ENCODE data around the gene SRSF4. TPM values are rescaled to one million over a fixed set of nuclear protein-coding genes. Genes with fewer than 3 reads are reported as not detected.

SRSF4 gene
- total and polyA plus RNA-seq, 4 experiments from 2014 or later, result 60.2 to 104 (median 85.1) TPM

DNA sequence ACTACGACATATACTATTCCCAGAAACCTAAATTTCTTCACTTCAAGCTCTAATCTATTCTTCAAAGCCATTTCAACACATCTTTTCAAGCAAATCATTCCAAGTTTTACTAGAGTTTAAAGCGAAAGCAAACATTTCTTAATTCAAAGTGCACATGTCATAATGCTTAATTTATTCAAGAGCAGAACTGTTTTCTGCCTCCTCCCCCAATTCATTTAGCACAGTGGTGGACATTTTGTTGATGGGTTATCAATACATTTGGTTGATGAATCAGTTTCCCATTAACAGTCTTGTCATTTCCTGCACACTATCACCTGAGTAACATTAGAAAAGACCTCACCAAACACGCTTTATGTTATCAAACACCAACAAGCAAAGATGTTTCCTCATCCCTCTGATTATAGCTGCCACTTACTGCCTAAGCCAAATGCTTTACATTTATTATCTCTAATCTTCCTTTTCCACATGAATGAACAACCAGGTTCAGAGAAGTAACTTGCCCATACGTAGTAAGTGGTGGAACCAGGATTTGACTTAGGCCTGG, 2.0 kb downstream of the SRSF4 start:
- Mint-ChIP-seq H3K36me3 (peaks cover 17 to 42% of the 10 kb centered on the region in 2 donors), H3K9me3 (no peaks in the 10 kb centered on the region), H3K4me3 (peak overlapping the region; percentile 93 to 97 (median 95)), H3K27me3 (no peaks in the 10 kb centered on the region), H3K27ac (peak overlapping the region; percentile 86 to 97 (median 93)), H3K4me1 (peaks cover 33 to 74% (median 53%) of the 10 kb centered on the region in 4 donors)
- ChIA-PET POLR2A (ENCODE audit: partially characterized antibody) (interaction anchor here (0.9 to 4.1 kb wide), 4 partner anchors 12 to 599 kb away, joined by 3 to 33 read pairs (median 12); partner anchors contain the start of genes TAF12 and YTHDF2), CTCF (ENCODE audit: partially characterized antibody) (interaction anchor here (0.6 to 4.2 kb wide), 7 partner anchors 9 to 531 kb away, joined by 3 to 45 read pairs (median 4); partner anchors contain the start of gene RNU11)
- H3K4me1 ChIP-seq (ENCODE audit: insufficient read depth, low read length), result peaks cover 58% of the 10 kb centered on the region
- H3K9me3 ChIP-seq (ENCODE audit: control insufficient read depth in 1 of 2, low read length in 2 of 2), result no peaks in the 10 kb centered on the region
- no peaks in the 10 kb centered on the region for H3K27me3 ChIP-seq (ENCODE audit: insufficient read depth, low read length)
- H3K4me3 ChIP-seq (ENCODE audit: low read length in 2 of 2), result peak overlapping the region; percentile 11 to 83
- intact Hi-C loops (cut with micrococcal nuclease), result loop anchor here (2.0 to 10.0 kb wide), 4 partner anchors 55 to 933 kb away; partner anchors contain the start of genes GMEB1 and TMEM200B
- H3K27ac ChIP-seq (ENCODE audit: low read depth, low read length), result peak overlapping the region; percentile 93
- peaks cover 6% of the 10 kb centered on the region for H3K36me3 ChIP-seq (ENCODE audit: insufficient read depth, low read length)
- DNase-seq, result no peak

DNA sequence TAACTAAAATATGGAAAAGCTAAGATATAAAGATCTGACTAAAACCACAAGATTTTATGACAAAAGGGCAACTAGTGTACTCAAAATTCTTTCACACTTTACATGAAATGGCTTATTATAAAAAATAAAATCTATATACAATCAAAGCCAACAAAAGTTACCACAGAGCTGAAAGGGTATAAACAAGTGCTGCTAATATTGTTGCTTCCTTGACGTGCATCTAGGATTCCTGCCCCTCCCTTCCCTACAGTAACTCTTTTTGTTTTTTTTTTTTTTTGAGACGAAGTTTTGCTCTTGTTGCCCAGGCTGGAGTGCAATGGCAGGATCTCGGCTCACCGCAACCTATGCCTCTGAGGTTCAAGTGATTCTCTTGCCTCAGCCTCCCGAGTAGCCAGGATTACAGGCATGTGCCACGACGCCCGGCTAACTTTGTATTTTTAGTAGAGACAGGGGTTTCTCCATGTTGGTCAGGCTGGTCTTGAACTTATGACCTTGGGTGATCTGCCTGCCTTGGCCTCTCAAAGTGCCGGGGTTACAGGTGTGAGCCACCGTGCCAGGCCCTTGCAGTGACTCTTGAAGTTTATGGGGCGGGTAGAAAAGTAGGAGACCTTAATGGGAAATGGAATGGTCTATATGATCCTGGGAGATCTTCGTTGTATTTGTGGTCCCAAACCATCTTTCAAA, 4.5 kb downstream of the SRSF4 start:
- peaks cover 26 to 50% of the 10 kb centered on the region in 2 donors for H3K36me3 Mint-ChIP-seq
- Histone ChIP-seq H3K27me3 (ENCODE audit: insufficient read depth, low read length) (no peaks in the 10 kb centered on the region), H3K9me3 (ENCODE audit: control insufficient read depth in 1 of 2, low read length in 2 of 2) (no peaks in the 10 kb centered on the region), H3K4me1 (ENCODE audit: insufficient read depth, low read length) (peaks cover 60% of the 10 kb centered on the region), H3K27ac (ENCODE audit: low read depth, low read length) (peak overlapping the region; percentile 2), H3K36me3 (ENCODE audit: insufficient read depth, low read length) (peaks cover 6% of the 10 kb centered on the region), H3K4me3 (ENCODE audit: low read length in 2 of 2) (no peak overlapping the region)
- intact Hi-C loops (cut with micrococcal nuclease), result no loop called here
- POLR2A ChIA-PET (ENCODE audit: partially characterized antibody), result no interaction called here
- H3K9me3 Mint-ChIP-seq, result no peaks in the 10 kb centered on the region
- H3K4me3 Mint-ChIP-seq, result peak overlapping the region; percentile 31 to 76 (median 60)
- peaks cover 37 to 77% (median 56%) of the 10 kb centered on the region in 4 donors for H3K4me1 Mint-ChIP-seq
- CTCF ChIA-PET (ENCODE audit: partially characterized antibody), result no interaction called here
- H3K27ac Mint-ChIP-seq, result peak overlapping the region in 5 of 7 donors; percentile 42 to 87 (median 79)
- no peaks in the 10 kb centered on the region for H3K27me3 Mint-ChIP-seq
- DNase-seq, result peak in 1 of 5 donors; percentile 31

DNA sequence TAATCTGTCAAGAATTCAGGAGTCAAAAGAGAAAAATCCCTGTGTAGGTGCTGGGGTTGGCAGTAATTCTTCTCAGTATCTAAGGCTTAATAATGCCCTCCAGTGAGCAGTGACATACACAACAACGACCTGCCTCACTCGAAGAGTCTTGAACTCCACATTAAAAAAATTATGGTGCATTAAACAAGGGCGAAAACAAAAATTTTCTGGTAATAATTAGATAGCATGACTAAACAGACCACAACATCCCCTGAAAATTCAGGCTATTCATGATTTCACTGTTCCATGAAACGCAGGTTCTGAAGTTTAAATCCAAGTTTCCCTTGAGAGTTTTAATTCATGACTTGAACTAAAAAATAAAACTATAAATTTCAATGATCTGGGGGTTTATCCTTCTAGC, 5.1 kb downstream of the SRSF4 start:
- CTCF ChIA-PET (ENCODE audit: partially characterized antibody), result no interaction called here
- Histone ChIP-seq H3K4me3 (ENCODE audit: low read length in 2 of 2) (no peak overlapping the region), H3K27ac (ENCODE audit: low read depth, low read length) (no peak overlapping the region), H3K9me3 (ENCODE audit: control insufficient read depth in 1 of 2, low read length in 2 of 2) (no peaks in the 10 kb centered on the region), H3K27me3 (ENCODE audit: insufficient read depth, low read length) (no peaks in the 10 kb centered on the region), H3K36me3 (ENCODE audit: insufficient read depth, low read length) (peaks cover 6% of the 10 kb centered on the region), H3K4me1 (ENCODE audit: insufficient read depth, low read length) (peaks cover 64% of the 10 kb centered on the region)
- peaks cover 39 to 75% (median 58%) of the 10 kb centered on the region in 4 donors for H3K4me1 Mint-ChIP-seq
- no peaks in the 10 kb centered on the region for H3K9me3 Mint-ChIP-seq
- peaks cover 28 to 51% of the 10 kb centered on the region in 2 donors for H3K36me3 Mint-ChIP-seq
- H3K4me3 Mint-ChIP-seq, result peak overlapping the region in 6 of 8 donors; percentile 25 to 74 (median 54)
- POLR2A ChIA-PET (ENCODE audit: partially characterized antibody), result no interaction called here
- intact Hi-C loops (cut with micrococcal nuclease), result no loop called here
- no peaks in the 10 kb centered on the region for H3K27me3 Mint-ChIP-seq
- no peak for DNase-seq
- peak overlapping the region in 6 of 7 donors; percentile 2 to 81 (median 48) for H3K27ac Mint-ChIP-seq

DNA sequence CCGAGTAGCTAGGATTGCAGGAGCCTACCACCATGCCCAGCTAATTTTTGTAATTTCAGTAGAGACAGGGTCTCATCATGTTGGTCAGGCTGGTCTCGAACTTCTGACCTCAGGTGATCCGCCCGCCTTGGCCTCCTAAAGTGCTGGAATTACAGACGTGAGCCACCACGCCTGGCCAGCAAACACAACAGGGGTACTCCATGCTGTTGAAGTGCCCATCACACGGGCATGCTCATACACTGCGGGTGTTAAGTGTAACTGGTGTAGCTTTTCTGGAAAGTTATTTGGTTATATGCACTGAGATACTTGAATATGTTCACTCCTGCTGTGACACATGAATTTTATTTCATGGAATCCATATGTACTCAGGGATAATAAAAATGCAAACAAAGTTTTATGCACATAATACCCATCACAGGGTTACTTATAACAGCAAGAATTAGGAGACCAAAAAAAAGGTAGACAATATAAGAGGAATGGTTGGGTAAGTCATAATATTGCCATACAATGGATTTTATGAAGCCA, 9.2 kb downstream of the SRSF4 start:
- DNase-seq, result no peak
- Histone ChIP-seq H3K27me3 (ENCODE audit: insufficient read depth, low read length) (no peaks in the 10 kb centered on the region), H3K4me3 (ENCODE audit: low read length in 2 of 2) (no peak overlapping the region), H3K27ac (ENCODE audit: low read depth, low read length) (no peak overlapping the region), H3K36me3 (ENCODE audit: insufficient read depth, low read length) (peaks cover 12% of the 10 kb centered on the region), H3K9me3 (ENCODE audit: control insufficient read depth in 1 of 2, low read length in 2 of 2) (no peaks in the 10 kb centered on the region), H3K4me1 (ENCODE audit: insufficient read depth, low read length) (peaks cover 61% of the 10 kb centered on the region)
- peak overlapping the region in 5 of 8 donors; percentile 2 to 67 (median 35) for H3K4me3 Mint-ChIP-seq
- CTCF ChIA-PET (ENCODE audit: partially characterized antibody), result interaction anchor here (2.4 kb wide), 1 partner anchor 25 kb away, joined by 8 read pairs; no protein-coding TSS in a partner anchor
- POLR2A ChIA-PET (ENCODE audit: partially characterized antibody), result interaction anchor here (4.5 kb wide), 1 partner anchor 10 kb away, joined by 26 read pairs; the partner anchor contains the start of gene SRSF4
- no peaks in the 10 kb centered on the region for H3K9me3 Mint-ChIP-seq
- H3K36me3 Mint-ChIP-seq, result peaks cover 35 to 46% of the 10 kb centered on the region in 2 donors
- no peaks in the 10 kb centered on the region for H3K27me3 Mint-ChIP-seq
- peaks cover 46 to 73% (median 62%) of the 10 kb centered on the region in 4 donors for H3K4me1 Mint-ChIP-seq
- intact Hi-C loops (cut with micrococcal nuclease), result no loop called here
- peak overlapping the region in 1 of 7 donors; percentile 17 for H3K27ac Mint-ChIP-seq

DNA sequence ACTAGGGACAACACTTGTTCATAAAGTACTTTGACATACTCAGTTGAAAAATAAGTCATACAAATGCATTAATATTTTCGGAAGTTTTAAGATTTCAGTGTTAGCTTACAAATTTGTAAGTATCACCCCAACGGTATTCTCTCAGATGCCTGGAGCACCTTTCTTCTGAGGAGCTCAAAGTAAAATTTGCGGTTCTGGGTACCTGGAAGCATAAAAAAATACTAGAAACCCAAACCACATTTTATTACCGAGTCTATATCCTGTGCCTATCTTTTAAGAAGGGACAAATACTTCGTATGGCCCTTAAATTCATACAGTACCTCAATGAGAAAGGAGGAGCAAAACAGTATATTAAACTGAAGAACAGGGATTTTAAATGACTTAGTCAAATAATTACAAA, 10.2 kb downstream of the SRSF4 start:
- no peaks in the 10 kb centered on the region for H3K27me3 ChIP-seq (ENCODE audit: insufficient read depth, low read length)
- H3K36me3 Mint-ChIP-seq, result peaks cover 33 to 45% of the 10 kb centered on the region in 2 donors
- H3K27ac Mint-ChIP-seq, result peak overlapping the region in 5 of 7 donors; percentile 11 to 57 (median 25)
- H3K4me1 ChIP-seq (ENCODE audit: insufficient read depth, low read length), result peaks cover 58% of the 10 kb centered on the region
- CTCF ChIA-PET (ENCODE audit: partially characterized antibody), result interaction anchor here (1.6 to 2.5 kb wide), 2 partner anchors 9 to 11 kb away, joined by 4 to 10 read pairs; partner anchors contain the start of gene SRSF4
- H3K36me3 ChIP-seq (ENCODE audit: insufficient read depth, low read length), result peaks cover 16% of the 10 kb centered on the region
- no peaks in the 10 kb centered on the region for H3K9me3 ChIP-seq (ENCODE audit: control insufficient read depth in 1 of 2, low read length in 2 of 2)
- H3K4me1 Mint-ChIP-seq, result peaks cover 46 to 73% (median 62%) of the 10 kb centered on the region in 4 donors
- H3K27me3 Mint-ChIP-seq, result no peaks in the 10 kb centered on the region
- intact Hi-C loops (cut with micrococcal nuclease), result no loop called here
- DNase-seq, result no peak
- H3K9me3 Mint-ChIP-seq, result no peaks in the 10 kb centered on the region
- POLR2A ChIA-PET (ENCODE audit: partially characterized antibody), result interaction anchor here (1.2 to 4.5 kb wide), 2 partner anchors 10 to 30 kb away, joined by 3 to 26 read pairs; partner anchors contain the start of gene SRSF4
- H3K4me3 ChIP-seq (ENCODE audit: low read length in 2 of 2), result no peak overlapping the region
- H3K27ac ChIP-seq (ENCODE audit: low read depth, low read length), result no peak overlapping the region
- H3K4me3 Mint-ChIP-seq, result peak overlapping the region in 6 of 8 donors; percentile 30 to 66 (median 59)

DNA sequence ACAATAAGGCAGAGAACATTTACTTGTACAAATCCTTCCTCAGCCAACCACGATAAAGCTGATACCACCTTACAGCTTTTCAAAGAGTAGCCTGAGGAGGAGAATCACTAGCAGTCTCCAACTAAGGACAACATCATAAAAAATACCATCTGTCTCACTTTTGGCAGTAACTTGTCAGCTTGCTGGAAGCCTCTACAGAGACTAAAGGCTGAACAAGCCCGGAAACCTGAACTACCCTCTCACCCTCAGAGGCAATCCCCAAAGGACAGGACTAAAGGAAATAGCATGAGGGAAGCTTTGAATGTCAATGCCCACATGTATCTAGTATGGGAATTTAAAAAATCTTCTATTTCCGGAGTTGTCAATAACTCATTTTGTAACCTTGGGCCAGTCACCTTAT, 10.6 kb downstream of the SRSF4 start:
- intact Hi-C loops (cut with micrococcal nuclease), result no loop called here
- Histone ChIP-seq H3K9me3 (ENCODE audit: control insufficient read depth in 1 of 2, low read length in 2 of 2) (no peaks in the 10 kb centered on the region), H3K36me3 (ENCODE audit: insufficient read depth, low read length) (peaks cover 20% of the 10 kb centered on the region), H3K4me3 (ENCODE audit: low read length in 2 of 2) (no peak overlapping the region), H3K4me1 (ENCODE audit: insufficient read depth, low read length) (peaks cover 58% of the 10 kb centered on the region), H3K27ac (ENCODE audit: low read depth, low read length) (no peak overlapping the region), H3K27me3 (ENCODE audit: insufficient read depth, low read length) (no peaks in the 10 kb centered on the region)
- DNase-seq, result no peak
- H3K27ac Mint-ChIP-seq, result peak overlapping the region in 5 of 7 donors; percentile 6 to 84 (median 32)
- H3K9me3 Mint-ChIP-seq, result no peaks in the 10 kb centered on the region
- peak overlapping the region in 6 of 8 donors; percentile 14 to 78 (median 59) for H3K4me3 Mint-ChIP-seq
- CTCF ChIA-PET (ENCODE audit: partially characterized antibody), result interaction anchor here (1.4 to 2.5 kb wide), 3 partner anchors 9 to 30 kb away, joined by 4 to 10 read pairs (median 4); partner anchors contain the start of gene SRSF4
- peaks cover 49 to 73% (median 62%) of the 10 kb centered on the region in 4 donors for H3K4me1 Mint-ChIP-seq
- H3K27me3 Mint-ChIP-seq, result no peaks in the 10 kb centered on the region
- peaks cover 31 to 48% of the 10 kb centered on the region in 2 donors for H3K36me3 Mint-ChIP-seq
- POLR2A ChIA-PET (ENCODE audit: partially characterized antibody), result interaction anchor here (1.2 to 4.5 kb wide), 3 partner anchors 10 to 30 kb away, joined by 3 to 26 read pairs (median 3); partner anchors contain the start of gene SRSF4

Data from CD4-positive, alpha-beta memory T cell (primary cell).